Kidney (tissue), 14 donors: ENCODE measurements around the gene EIF5A. TPM values are rescaled to one million over a fixed set of nuclear protein-coding genes. Genes with fewer than 3 reads are reported as not detected.

Source experiments
- DNase-seq, 5 donors: peaks; one replicate each; pipeline ENCODE4 v3.0.0-alpha.2; 2013 to 2020
- FAIRE-seq: peaks from 2 replicates; lab custom pipeline; 2012; peaks lifted over from hg19 to GRCh38; lab: Jason Lieb, UNC
- H3K27ac ChIP-seq, 2 donors: one replicate each; pipeline ENCODE4 v1.7.0; 2013; ENCODE audit warnings: low read depth in 2 of 2, low read length in 2 of 2, inconsistent platforms in 1 of 2
- H3K27me3 ChIP-seq: one replicate; pipeline ENCODE4 v1.7.1; 2013; ENCODE audit warnings: low read length, inconsistent platforms; ENCODE audit not compliant: control insufficient read depth, insufficient read depth
- H3K36me3 ChIP-seq, 3 donors: one replicate each; pipeline versions ENCODE4 v1.7.0 to v1.7.1; 2013; ENCODE audit warnings: low read length in 3 of 3, control low read depth in 1 of 3, inconsistent platforms in 1 of 3; ENCODE audit not compliant: insufficient read depth in 3 of 3, control insufficient read depth in 2 of 3
- H3K4me1 ChIP-seq, 3 donors: one replicate each; pipeline versions ENCODE4 v1.7.0 to v1.7.1; 2013; ENCODE audit warnings: low read length in 3 of 3, inconsistent platforms in 1 of 3, low read depth in 1 of 3; ENCODE audit not compliant: control insufficient read depth in 2 of 3, insufficient read depth in 2 of 3
- H3K4me3 ChIP-seq, 3 donors: one replicate each; pipeline versions ENCODE4 v1.7.0 to v1.8.1; 2013; ENCODE audit warnings: low read length in 3 of 3, control low read depth in 1 of 3, inconsistent platforms in 1 of 3
- H3K9ac ChIP-seq, 3 donors: one replicate each; pipeline versions ENCODE4 v1.7.0 to v1.7.1; 2013; ENCODE audit warnings: low read length in 3 of 3, control low read depth in 1 of 3, inconsistent platforms in 1 of 3
- H3K9me3 ChIP-seq, 3 donors: one replicate each; pipeline versions ENCODE4 v1.7.0 to v1.7.1; 2013; ENCODE audit warnings: low read length in 3 of 3, control low read depth in 1 of 3, inconsistent platforms in 1 of 3; ENCODE audit not compliant: control insufficient read depth in 2 of 3, insufficient read depth in 1 of 3
- CTCF ChIP-seq: IDR thresholded peaks from 3 replicates; pipeline ENCODE4 v1.5.1; 2012; ENCODE audit warnings: mild to moderate bottlenecking, moderate library complexity, borderline replicate concordance; ENCODE audit not compliant: insufficient read depth; ENCODE audit errors: extremely low read depth
- intact Hi-C: fragments of 100-400 bp; cut with DNase I; formaldehyde crosslinking; loops from one replicate; pipeline ENCODE4 v1.11.1; 2022
- polyA plus RNA-seq: library from polyadenylated mRNA; stranded (reverse); fragments of 350-450 nt; fragmentation: Illumina TruSeq; extraction: RNeasy Lipid Tissue Mini Kit (QIAGEN cat#74804); gene quantifications from one replicate; pipeline ENCODE4 v1.2.3, GENCODE V29; 2014; ENCODE audit warnings: low read depth, low replicate concordance; ENCODE audit not compliant: insufficient read depth
- total RNA-seq: library from RNA; stranded (reverse); fragmentation: NEBNext Ultra II Directional; extraction: Animal tissue kit (Norgen Biotek cat#: 25700); gene quantifications from one replicate; pipeline ENCODE4 v1.2.1, GENCODE V29; 2021
- donor health status: control.
- donor health status: control.
- donor health status: control.
- donor health status: control.
- donor health status: control.
- donor health status: DM: yes; HTN: yes; CAD: no.
- donor health status: Normal renal cell carcinoma (clear cell type).

The EIF5A gene
- total and polyA plus RNA-seq, 2 donors from 2014 or later = 306 to 434 TPM

- peaks cover 0 to 15% (median 14%) of the 10 kb centered on the region in 3 donors for H3K4me1 ChIP-seq
- peak overlapping the region in 1 of 2 donors; percentile 41 for H3K27ac ChIP-seq
- intact Hi-C loops = no loop called here
- H3K36me3 ChIP-seq = no peaks in the 10 kb centered on the region
- DNase-seq (peak; percentile 85 to 94 (median 90)), FAIRE-seq (no peak)
- TF ChIP-seq CTCF = peak; percentile 99
- no peaks in the 10 kb centered on the region for H3K9me3 ChIP-seq
- H3K9ac ChIP-seq = peak overlapping the region in 1 of 3 donors; percentile 22
- H3K27me3 ChIP-seq = peaks cover 3% of the 10 kb centered on the region
- peak overlapping the region in 1 of 3 donors; percentile 20 for H3K4me3 ChIP-seq
Observed at GRCh38 chr17:7296189-7296861, 11.1 kb upstream of the EIF5A start.

DNA sequence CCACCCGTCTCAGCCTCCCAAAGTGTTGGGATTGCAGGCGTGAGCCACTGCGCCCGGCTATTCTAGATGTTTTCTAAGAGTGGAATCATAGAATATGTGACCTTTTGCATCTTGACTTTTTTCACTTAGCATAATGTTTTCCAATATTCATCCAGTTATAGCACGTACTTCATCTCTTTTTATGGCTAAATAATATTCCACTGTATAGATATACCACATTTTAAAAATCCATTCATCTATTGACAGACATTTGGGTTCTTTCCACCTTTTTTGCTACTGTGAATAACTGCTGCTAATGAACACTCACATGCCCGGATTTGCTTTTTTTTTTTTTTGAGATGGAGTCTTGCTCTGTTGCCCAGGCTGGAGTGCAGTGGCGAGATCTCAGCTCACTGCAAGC lies 3.2 kb upstream of the EIF5A start:
- FAIRE-seq (no peak), DNase-seq (no peak)
- H3K4me1 ChIP-seq = peaks cover 0 to 4% (median 0%) of the 10 kb centered on the region in 3 donors
- H3K9me3 ChIP-seq = no peaks in the 10 kb centered on the region
- TF ChIP-seq CTCF = no peak
- no peak overlapping the region for H3K4me3 ChIP-seq
- intact Hi-C loops = no loop called here
- H3K27ac ChIP-seq = no peak overlapping the region
- no peaks in the 10 kb centered on the region for H3K36me3 ChIP-seq
- H3K27me3 ChIP-seq = no peaks in the 10 kb centered on the region
- no peak overlapping the region for H3K9ac ChIP-seq

DNA sequence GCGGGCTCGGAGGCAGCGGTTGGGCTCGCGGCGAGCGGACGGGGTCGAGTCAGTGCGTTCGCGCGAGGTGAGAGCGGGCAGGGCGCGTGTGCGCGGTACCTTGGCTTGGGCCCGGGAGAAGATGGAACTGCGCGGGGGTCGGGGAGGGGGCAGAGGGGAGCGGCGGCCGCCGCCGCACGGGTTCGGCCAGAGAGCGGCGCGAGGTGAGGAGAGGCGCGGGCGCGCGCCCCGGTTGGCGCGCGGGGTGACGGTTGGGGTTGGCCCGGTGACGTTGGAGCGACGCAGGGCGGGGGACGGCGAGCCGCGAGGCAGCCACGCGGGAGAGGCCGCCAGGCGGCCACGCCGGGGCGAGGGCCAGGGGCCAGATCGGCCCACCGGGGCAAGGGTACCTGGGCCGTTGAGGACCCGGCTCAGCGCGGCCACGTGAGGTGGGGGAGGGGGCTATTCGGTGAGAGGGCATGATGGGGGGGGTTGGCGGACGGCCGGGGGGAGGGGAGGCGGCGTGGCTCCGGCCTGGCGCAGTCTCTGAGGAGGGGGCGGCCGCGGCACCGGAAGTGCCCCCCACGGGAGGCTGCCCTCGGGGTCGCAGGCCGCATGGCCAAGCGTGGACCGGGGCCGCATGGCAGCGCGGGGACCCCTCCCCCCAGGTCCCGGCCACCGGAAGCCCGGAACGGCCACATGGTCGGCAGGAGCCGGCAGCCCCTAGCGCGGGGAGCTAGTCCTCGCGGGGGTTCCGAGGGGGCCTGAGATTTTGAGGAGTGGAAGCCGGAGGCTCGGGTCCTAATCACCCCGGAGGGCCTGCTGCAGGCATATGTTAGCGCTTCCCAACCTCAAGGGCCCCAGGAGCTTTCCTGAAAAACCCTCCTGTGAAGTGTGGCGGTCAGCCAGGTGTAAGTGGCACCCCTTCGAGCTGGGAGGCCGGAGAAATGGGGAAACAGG lies 527 bp downstream of the EIF5A start:
- Histone ChIP-seq H3K9me3 (no peaks in the 10 kb centered on the region), H3K9ac (peak overlapping the region; percentile 57 to 94 (median 92)), H3K4me1 (peaks cover 0 to 13% (median 0%) of the 10 kb centered on the region in 3 donors), H3K36me3 (peaks cover 7 to 30% (median 27%) of the 10 kb centered on the region in 3 donors), H3K27ac (peak overlapping the region; percentile 96 to 98), H3K4me3 (peak overlapping the region; percentile 80 to 95 (median 91)), H3K27me3 (no peaks in the 10 kb centered on the region)
- FAIRE-seq (no peak), DNase-seq (peak in 3 of 5 donors; percentile 48 to 92 (median 79))
- intact Hi-C loops = no loop called here
- TF ChIP-seq CTCF = no peak
